Activated T-cell treated with anti-CD3 and anti-CD28 coated beads, Interleukin-2, amount 50 U/mL, for 48 hours (primary cell): ENCODE data around the gene SLC27A4.

ENCODE experiments used
- DNase-seq, 2 experiments: peaks; one replicate each; pipeline ENCODE4 v3.0.0-alpha.2; 2020

Gene SLC27A4

DNA sequence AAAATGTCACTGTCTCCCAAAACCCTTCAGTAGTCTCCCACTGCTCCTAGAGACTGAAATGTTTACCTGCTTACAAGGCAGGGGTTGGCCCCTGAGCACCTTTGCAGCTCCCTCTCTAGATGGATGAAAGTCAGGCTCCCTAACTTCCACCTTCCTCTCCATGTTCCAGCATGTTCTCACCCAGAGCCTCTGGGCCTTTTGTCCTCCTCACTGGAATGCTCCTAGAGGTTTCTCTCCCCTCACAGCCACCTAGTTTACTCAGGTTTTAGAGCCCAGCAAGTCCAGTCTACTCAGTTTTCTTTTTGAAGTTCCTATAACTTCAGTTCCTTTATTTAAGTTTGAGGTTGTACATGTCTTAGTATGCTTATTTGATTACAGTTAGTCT lies 30.0 kb downstream of the SLC27A4 start:
- DNase-seq = no peak

DNA sequence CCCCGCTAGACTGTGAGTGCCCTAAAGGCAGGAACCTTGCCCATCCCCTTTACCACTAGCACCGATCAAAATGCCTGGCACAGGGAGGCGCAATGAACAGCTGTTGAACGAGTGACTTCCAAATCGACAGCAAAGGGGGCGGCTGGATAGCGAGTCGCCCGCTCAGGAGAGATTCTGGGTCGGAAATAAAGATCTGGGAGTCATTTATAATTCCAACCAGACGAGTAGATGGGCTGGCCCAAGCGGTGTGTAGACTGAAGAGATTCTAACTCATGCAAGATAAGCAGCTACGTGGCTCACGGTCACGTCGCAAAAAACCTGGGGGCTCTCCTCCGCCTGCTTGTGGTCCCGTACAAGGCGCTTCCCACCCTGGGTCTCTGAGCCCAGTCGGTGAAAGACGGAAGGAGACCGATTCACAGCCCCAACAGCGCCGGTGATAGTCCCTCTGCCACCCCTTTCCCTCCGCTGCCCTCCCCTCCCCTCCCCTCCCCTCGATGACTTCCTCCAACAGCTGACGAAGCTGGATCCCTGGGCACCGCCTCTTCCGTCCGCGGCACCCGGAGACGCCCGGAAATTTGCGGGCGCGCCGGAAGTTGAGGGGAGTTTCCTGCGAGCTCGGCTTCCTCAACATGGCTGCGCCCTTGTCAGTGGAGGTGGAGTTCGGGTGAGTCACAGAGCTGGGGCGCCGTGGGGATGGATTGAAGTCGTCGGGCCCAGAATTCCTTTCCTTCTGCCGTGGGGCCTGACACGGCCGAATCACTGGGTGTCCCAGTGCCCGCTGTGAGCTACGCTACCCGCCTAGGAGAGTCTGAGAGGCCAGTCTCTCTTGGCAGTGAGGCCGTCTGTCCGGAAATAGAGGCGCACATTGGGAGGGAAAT lies 30.7 kb downstream of the SLC27A4 start, which contains the start of gene URM1:
Gene URM1, plus strand, starts transcription at position 623 of the 878 bp plus-strand sequence. Its CDS starts 7 bp downstream, at position 630.
- DNase-seq = peak; percentile 97 to 98

DNA sequence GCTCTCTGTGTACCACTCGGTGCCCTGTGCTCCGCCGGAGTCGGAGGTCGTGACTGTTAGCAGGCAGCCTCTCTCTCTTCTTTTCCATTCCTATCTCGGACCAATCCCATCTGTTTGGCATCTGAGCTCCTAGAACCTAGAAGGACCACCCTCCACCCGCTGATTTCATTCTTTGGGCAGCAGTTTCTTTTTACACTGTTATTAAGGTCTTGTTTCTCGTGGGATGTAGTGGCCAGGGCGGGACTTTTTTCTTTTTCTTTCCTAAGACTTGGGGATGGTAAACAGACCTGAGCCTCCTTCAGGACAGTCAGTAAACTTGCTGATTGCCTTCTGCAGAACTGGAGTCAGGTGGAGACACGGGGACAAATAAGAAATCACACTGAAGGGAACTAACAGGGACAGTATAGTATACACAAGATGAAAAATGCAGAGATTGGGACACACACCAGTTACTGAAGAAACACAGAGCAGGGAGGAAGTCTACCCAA lies 31.3 kb downstream of the SLC27A4 start:
- DNase-seq = no peak

GRCh38 chr9:128372188-128372641 lies 31.9 kb downstream of the SLC27A4 start:
- no peak for DNase-seq

DNA sequence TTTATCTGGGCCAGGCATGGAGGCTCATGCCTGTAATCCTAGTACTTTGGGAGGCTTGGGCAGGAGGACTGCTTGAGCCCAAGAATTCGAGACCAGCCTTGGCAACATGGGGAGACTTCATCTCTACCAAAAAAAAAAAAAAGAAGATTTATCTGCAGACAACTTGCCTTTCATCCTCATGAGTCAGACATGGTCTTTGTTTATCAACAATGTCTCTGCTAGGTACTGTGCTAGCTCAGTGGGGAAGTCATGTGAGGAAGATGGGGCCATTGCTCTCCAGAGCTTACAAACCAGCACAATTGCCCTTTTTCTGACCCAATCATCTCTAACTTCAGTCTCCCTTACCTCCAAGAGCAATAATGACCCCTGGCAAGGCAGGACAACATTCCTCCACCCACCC lies 32.5 kb downstream of the SLC27A4 start:
- no peak for DNase-seq

GRCh38 chr9:128374221-128374675 lies 33.9 kb downstream of the SLC27A4 start:
- DNase-seq = no peak

GRCh38 chr9:128375865-128376264 lies 35.5 kb downstream of the SLC27A4 start:
- DNase-seq = no peak

- no peak for DNase-seq
These were observed 41.9 kb downstream of the SLC27A4 start for GRCh38 chr9:128382261-128382660.

- DNase-seq = no peak
These were observed 42.9 kb downstream of the SLC27A4 start for GRCh38 chr9:128383007-128383753.

- no peak for DNase-seq
These were observed 43.5 kb downstream of the SLC27A4 start for GRCh38 chr9:128383791-128384190.

DNA sequence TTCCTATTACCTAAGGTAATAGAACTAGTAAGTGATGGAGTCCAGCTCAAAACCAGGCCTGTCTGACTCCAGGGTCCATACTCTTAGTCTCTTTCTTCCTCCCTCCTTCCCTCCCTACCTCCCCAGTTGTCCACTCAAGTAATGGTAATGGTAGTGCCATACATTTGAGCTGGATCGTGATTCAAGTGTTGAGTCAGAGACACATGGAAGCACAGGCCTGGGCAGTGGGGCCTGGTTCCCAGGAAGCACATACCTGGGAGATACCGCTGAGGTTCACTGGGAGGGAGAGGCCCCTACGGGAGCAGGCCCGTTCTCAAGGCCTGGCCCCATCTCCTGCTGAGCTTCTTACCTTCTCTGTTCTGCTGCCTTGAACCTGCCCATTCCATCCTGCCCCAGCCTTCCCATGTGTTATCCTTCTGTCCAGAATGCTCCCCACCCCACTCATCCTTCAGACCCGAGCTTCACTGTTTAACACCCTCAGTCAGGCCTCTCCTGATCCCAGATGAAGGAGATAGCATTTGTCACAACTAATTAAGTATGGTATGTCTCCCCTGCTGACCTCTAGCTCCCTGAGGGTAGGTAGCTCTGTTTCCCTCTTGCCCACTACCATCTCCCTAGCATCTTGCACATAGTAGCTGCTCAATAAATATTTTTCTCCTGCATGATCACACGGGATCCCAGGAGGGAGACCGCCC lies 44.6 kb downstream of the SLC27A4 start:
- no peak for DNase-seq

GRCh38 chr9:128385496-128386460 lies 45.5 kb downstream of the SLC27A4 start:
- no peak for DNase-seq

GRCh38 chr9:128388150-128388549 lies 47.8 kb downstream of the SLC27A4 start:
- no peak for DNase-seq

DNA sequence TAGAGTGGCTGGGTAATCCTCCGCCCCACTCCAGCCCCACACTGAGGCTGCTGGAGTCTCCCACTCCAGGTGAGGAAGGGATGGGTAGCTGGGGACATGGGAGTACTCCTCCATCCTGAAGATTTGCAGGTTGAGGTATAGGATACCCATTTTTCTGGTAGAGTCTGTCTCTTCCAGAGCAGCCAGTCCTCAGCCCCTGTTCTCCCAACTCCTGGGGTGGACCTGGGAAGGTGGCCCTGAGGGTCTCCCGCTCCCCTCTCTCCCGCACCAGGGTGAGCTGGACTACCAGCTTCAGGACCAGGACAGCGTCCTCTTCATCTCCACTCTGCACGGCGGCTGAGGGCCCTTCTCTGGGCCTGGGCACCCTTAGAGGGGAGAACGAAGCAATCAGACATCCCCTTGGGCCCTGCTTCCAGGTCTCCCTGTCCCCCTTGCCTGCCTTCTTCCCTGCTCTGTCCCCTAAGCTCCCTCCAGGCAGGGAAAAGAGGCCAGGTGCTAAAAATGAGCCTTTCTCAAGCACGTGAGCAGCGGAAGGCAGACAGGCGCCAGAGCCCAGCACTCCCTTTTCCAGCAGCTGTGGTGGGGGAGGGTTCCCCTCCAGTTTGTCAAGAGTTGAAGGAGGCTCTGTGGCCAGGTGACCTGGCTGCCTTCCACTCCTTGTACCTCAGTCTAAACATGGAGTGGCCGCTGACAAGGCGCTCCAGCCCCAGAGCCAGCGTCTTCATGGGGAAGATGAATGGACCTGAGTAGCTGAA lies 49.2 kb downstream of the SLC27A4 start:
- no peak for DNase-seq

- no peak for DNase-seq
These were observed 50.0 kb downstream of the SLC27A4 start for GRCh38 chr9:128390150-128390812.

DNA sequence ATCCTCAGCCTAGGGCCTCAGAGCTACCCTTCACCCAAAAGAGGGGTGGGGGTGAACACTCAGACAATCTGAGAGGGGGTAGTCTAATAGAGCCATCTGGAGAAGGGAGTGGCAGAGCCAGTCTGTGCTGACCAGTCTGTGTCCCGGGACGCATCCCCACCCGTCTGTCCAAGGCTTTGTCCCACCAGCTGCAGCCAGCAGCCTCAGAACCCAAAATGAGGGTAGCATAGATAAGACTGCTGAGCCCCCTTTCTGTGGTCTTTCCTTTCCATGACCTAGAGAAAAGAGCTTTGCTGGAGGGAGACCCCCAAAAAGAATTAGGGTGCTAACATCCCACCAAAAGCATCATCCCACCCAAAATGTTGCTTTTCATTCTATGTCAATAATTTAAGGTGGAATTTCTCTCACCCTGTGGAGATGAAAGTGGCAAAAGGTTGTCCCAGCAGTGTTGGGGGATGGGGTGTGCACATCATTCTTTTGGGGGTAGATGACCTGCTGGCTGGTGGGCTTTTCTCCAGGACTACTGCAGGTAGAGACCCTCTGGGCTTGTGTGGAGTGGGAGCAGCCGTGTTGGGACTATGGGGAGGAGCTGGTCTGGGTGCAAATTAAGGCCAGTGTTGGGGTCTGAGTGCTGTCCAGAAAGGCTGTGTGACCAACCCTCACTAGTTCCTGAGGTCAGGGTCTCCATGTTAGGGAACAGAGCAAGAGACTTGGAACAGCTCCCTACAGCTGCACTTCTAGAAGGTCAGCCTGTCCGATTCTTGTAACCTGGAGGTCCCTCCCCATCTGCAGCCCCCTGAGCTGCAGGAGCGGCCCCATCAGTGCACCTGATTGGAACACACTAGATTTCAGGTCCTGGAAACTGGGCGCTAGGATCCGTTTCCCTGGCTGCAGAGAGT lies 50.7 kb downstream of the SLC27A4 start:
- no peak for DNase-seq

GRCh38 chr9:128391956-128392301 lies 51.6 kb downstream of the SLC27A4 start:
- DNase-seq = no peak

- DNase-seq = no peak
These were observed 52.2 kb downstream of the SLC27A4 start for GRCh38 chr9:128392302-128393144.
